ENCODE data around the gene NFIA. TPM values are rescaled to one million over a fixed set of nuclear protein-coding genes. Genes with fewer than 3 reads are reported as not detected.

The NFIA gene
- total and polyA plus RNA-seq, 2 of the 13 experiments (the other 11 are each of a cell fraction or from before 2014, with no cell fraction given): 14.7 to 28.5 TPM

DNA sequence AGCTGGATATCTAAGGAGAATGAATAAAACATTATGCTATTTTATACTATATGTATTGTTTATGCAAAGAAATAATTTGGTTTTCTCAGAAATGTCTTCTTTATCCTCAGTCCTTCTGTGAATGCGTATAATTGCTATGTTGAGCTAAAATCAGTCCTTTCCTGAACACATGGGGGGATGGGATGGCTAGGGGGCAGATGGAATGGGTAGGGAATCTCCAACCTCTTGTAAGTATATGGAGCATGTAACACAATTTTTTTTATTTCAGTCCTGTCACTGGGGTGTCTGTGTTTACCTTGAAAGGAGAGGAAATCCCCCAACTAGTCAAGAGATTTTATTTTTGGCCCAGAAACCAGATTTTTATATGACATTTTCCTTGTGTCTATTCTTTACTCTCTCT lies 291.8 kb downstream of the NFIA start:
- Histone ChIP-seq H3K27me3 (ENCODE audit: control insufficient read depth in 1 of 2, insufficient read depth in 2 of 2, low read length in 2 of 2) (no peaks in the 10 kb centered on the region), H3K4me2 (ENCODE audit: low read depth, low read length) (no peak overlapping the region), H3K79me2 (ENCODE audit: insufficient read depth, low read length) (no peaks in the 10 kb centered on the region), H3K4me3 (replicated peaks in 1 of 3; ENCODE audit: insufficient read depth in 1 of 3, low read depth in 2 of 3, low read length in 3 of 3) (no peak overlapping the region), H4K20me1 (ENCODE audit: insufficient read depth, low read length) (no peaks in the 10 kb centered on the region), H3K9me3 (ENCODE audit: low read length) (no peaks in the 10 kb centered on the region), H3K9ac (ENCODE audit: insufficient read depth, low read depth, low read length) (no peak overlapping the region), H3K27ac (ENCODE audit: extremely low read length, insufficient read depth, low read length) (no peak overlapping the region), H2AFZ (ENCODE audit: low read length) (no peak overlapping the region), H3K36me3 (replicated peaks in 1 of 2; ENCODE audit: control insufficient read depth in 1 of 2, insufficient read depth in 2 of 2, low read length in 2 of 2) (peaks cover 5 to 20% of the 10 kb centered on the region in 2 experiments), H3K4me1 (ENCODE audit: insufficient read depth, low read length) (peaks cover 25% of the 10 kb centered on the region)
- ATAC-seq (no peak), DNase-seq (ENCODE audit: low spot score) (no peak), FAIRE-seq (no peak)
- ChIA-PET CTCF (ENCODE audit: low intra/inter-chr PET ratio, low total read pairs) (no interaction called here), POLR2A (no interaction called here)
- intact Hi-C loops (cut with micrococcal nuclease; ENCODE audit: unreplicated experiment): no loop called here
- WGBS (ENCODE audit: low lambda C conversion rate): 100% methylated on average over 1 of the region's 1 CpG
- BruUV-seq (replicated peaks): no TSS peak
- TF ChIP-seq ARNTL (CRISPR knock-in tag; IDR thresholded peaks at IDR 0.05) (no peak), PHF21A (CRISPR knock-in tag; IDR thresholded peaks at IDR 0.05) (no peak), ZNF660 (CRISPR knock-in tag; IDR thresholded peaks at IDR 0.05; ENCODE audit: borderline replicate concordance, low read depth) (no peak), FOXK2 (IDR thresholded peaks at IDR 0.05) (no peak), SIX1 (CRISPR knock-in tag; IDR thresholded peaks at IDR 0.05; ENCODE audit: borderline replicate concordance) (no peak), MTF1 (CRISPR knock-in tag; IDR thresholded peaks at IDR 0.05) (no peak), ZBTB38 (CRISPR knock-in tag; IDR thresholded peaks at IDR 0.05) (no peak), ZNF746 (CRISPR knock-in tag; IDR thresholded peaks at IDR 0.05) (no peak), GMEB2 (CRISPR knock-in tag; IDR thresholded peaks at IDR 0.05; ENCODE audit: low read depth) (no peak), SETDB1 (CRISPR knock-in tag; IDR thresholded peaks at IDR 0.05; ENCODE audit: borderline replicate concordance) (no peak)
- TF ChIP-seq, protein P1, sequence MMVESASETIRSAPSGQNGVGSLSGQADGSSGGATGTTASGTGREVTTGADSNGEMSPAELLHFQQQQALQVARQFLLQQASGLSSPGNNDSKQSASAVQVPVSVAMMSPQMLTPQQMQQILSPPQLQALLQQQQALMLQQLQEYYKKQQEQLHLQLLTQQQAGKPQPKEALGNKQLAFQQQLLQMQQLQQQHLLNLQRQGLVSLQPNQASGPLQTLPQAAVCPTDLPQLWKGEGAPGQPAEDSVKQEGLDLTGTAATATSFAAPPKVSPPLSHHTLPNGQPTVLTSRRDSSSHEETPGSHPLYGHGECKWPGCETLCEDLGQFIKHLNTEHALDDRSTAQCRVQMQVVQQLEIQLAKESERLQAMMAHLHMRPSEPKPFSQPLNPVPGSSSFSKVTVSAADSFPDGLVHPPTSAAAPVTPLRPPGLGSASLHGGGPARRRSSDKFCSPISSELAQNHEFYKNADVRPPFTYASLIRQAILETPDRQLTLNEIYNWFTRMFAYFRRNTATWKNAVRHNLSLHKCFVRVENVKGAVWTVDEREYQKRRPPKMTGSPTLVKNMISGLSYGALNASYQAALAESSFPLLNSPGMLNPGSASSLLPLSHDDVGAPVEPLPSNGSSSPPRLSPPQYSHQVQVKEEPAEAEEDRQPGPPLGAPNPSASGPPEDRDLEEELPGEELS (CRISPR knock-in tag; IDR thresholded peaks at IDR 0.05): no peak
- TF ChIP-seq, protein P2, sequence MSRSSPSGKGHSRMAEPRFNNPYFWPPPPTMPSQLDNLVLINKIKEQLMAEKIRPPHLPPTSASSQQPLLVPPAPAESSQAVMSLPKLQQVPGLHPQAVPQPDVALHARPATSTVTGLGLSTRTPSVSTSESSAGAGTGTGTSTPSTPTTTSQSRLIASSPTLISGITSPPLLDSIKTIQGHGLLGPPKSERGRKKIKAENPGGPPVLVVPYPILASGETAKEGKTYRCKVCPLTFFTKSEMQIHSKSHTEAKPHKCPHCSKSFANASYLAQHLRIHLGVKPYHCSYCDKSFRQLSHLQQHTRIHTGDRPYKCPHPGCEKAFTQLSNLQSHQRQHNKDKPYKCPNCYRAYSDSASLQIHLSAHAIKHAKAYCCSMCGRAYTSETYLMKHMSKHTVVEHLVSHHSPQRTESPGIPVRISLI (CRISPR knock-in tag; IDR thresholded peaks at IDR 0.05; ENCODE audit: borderline replicate concordance): no peak
- in situ Hi-C loops (cut with HindIII; ENCODE audit: extremely low pct_ligation_motif_present, low pct_unique_long_range_greater_than_20kb): no loop called here
